Mesodermal cell (in vitro differentiated cells): ENCODE results near the gene MS4A15.

Experiments used
- H3K27ac ChIP-seq: 2 replicates; pipeline ENCODE4 v1.7.0; 2013; ENCODE audit warnings: mild to moderate bottlenecking, low read depth, low read length, moderate library complexity; ENCODE audit not compliant: severe bottlenecking
- H3K36me3 ChIP-seq: 2 replicates; pipeline ENCODE4 v1.7.1; 2013; ENCODE audit warnings: mild to moderate bottlenecking, low read length, moderate library complexity; ENCODE audit not compliant: control insufficient read depth, insufficient read depth
- H3K4me1 ChIP-seq: one replicate; pipeline ENCODE4 v1.7.1; 2013; ENCODE audit warnings: mild to moderate bottlenecking, low read length; ENCODE audit not compliant: insufficient read depth, control insufficient read depth, poor library complexity, severe bottlenecking
- H3K4me3 ChIP-seq: 2 replicates; pipeline ENCODE4 v1.7.0; 2013; ENCODE audit warnings: low read length, control low read depth, mild to moderate bottlenecking; ENCODE audit not compliant: insufficient read depth, poor library complexity, severe bottlenecking; ENCODE audit errors: extremely low read depth
- H3K9me3 ChIP-seq: 2 replicates; pipeline ENCODE4 v1.7.1; 2013; ENCODE audit warnings: mild to moderate bottlenecking, low read length, moderate library complexity; ENCODE audit not compliant: control insufficient read depth
- WGBS, 2 experiments: methylation state at CpG; one replicate each; pipeline ENCODE4 v1.1.5; 2013; ENCODE audit warnings: missing lambda C conversion rate in 2 of 2; ENCODE audit not compliant: insufficient coverage in 2 of 2; 5-methylcytosine and 5-hydroxymethylcytosine counted together

The MS4A15 gene

DNA sequence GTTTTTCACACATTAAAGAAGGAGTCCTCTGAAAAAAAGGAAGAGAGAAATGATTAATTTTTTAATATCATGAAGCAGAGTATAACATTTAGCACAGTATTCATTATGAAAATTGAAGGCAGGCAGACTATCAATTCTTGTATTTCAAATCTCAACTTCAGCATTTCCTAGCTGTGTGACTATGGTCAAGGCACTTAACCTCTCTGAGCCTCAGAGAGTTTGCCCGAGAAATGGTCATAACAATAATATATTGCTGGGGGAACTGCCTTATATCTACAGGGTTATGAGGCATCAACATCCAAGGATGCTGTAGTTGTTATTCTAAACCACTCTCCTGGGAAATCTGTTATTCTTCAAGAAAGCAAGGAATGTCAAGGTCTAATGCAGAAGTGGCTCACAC, 31.1 kb upstream of the MS4A15 start:
- H3K4me1 ChIP-seq: no peaks in the 10 kb centered on the region
- no peak overlapping the region for H3K4me3 ChIP-seq
- no peaks in the 10 kb centered on the region for H3K36me3 ChIP-seq
- no CpG with 5 or more reads among the region's 1 CpG for WGBS, 2 experiments
- H3K9me3 ChIP-seq: no peaks in the 10 kb centered on the region
- no peak overlapping the region for H3K27ac ChIP-seq

DNA sequence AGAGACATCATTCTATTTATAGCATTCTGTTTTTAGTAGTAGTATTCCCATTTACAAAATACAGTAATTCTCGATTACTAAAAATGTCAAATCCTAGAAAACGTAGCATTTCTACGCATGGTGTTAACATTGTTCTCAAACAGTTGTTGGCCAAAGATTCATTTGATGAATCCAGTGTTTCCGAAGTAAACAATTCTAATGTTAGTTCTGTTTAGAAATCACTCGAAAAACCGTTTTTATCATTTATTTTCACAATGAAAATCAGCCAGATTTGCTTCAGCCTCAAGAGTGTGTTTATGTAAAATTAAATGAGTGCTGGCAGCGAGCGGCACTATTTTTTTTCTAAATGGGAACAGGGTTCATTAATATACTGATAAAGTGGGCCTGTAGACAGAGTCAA, 25.1 kb upstream of the MS4A15 start:
- 80 to 96% methylated on average over 2 to 5 of the region's 8 CpGs for WGBS, 2 experiments

DNA sequence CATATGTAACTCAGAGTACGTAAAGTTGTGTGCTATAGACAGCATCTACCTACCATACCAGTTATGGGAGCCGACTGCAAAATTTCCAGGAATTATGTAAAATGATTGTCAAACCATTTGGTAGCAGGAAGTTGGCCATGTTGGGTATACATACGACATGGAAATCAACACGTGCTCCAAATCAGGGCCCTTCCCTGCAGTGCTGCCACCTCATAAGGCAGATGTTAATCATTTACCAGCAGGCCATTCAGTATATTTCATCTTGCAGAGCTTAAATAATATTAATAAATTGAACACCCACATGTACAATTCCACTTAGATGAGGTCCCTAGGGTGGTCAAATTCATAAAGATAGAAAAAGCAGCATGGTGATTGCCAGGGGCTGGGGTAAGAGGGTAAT, 22.4 kb upstream of the MS4A15 start:
- Histone ChIP-seq H3K36me3 (no peaks in the 10 kb centered on the region), H3K4me3 (no peak overlapping the region), H3K4me1 (no peaks in the 10 kb centered on the region), H3K27ac (no peak overlapping the region), H3K9me3 (no peaks in the 10 kb centered on the region)
- 70 to 94% methylated on average over 2 of the region's 4 CpGs for WGBS, 2 experiments

More for the DNA sequence above, 25.1 kb upstream of the MS4A15 start:
- Histone ChIP-seq H3K4me1 (no peaks in the 10 kb centered on the region), H3K36me3 (no peaks in the 10 kb centered on the region), H3K9me3 (no peaks in the 10 kb centered on the region), H3K27ac (no peak overlapping the region), H3K4me3 (no peak overlapping the region)

- no peak overlapping the region for H3K27ac ChIP-seq
- no peak overlapping the region for H3K4me3 ChIP-seq
- no peaks in the 10 kb centered on the region for H3K36me3 ChIP-seq
- H3K9me3 ChIP-seq: no peaks in the 10 kb centered on the region
- 63 to 78% methylated on average over 3 to 6 of the region's 7 CpGs for WGBS, 2 experiments
- no peaks in the 10 kb centered on the region for H3K4me1 ChIP-seq
Observed at GRCh38 chr11:60739114-60739513, 17.6 kb upstream of the MS4A15 start.

DNA sequence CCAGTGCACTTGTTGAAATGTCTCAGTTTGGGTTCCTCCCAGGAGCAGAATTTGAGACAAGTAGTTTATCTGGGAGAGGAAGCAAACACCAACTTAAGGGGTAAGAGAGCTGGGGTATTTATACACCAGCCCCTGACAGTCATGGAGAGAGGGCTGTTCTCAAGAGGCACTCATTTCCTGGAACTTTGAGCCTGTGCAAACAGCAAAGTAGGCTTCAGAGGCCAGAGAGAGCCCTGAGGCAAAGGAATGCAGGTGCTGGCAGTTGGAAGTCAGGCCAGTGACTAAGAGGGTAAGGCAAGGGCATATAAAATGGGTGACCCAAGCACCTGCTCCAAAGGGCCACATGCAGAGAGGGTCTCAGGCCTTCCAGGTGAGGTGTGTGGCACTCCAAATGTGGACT, 16.1 kb upstream of the MS4A15 start:
- no peak overlapping the region for H3K4me3 ChIP-seq
- no peaks in the 10 kb centered on the region for H3K36me3 ChIP-seq
- no peaks in the 10 kb centered on the region for H3K9me3 ChIP-seq
- H3K4me1 ChIP-seq: no peaks in the 10 kb centered on the region
- no peak overlapping the region for H3K27ac ChIP-seq

GRCh38 chr11:60741421-60741820, 15.2 kb upstream of the MS4A15 start:
- Histone ChIP-seq H3K9me3 (no peaks in the 10 kb centered on the region), H3K4me3 (no peak overlapping the region), H3K27ac (no peak overlapping the region), H3K4me1 (no peaks in the 10 kb centered on the region), H3K36me3 (no peaks in the 10 kb centered on the region)
- WGBS, 2 experiments: 80 to 86% methylated on average over 1 of the region's 3 CpGs

GRCh38 chr11:60743058-60743457, 13.6 kb upstream of the MS4A15 start:
- H3K27ac ChIP-seq: no peak overlapping the region
- no peaks in the 10 kb centered on the region for H3K36me3 ChIP-seq
- no peak overlapping the region for H3K4me3 ChIP-seq
- H3K9me3 ChIP-seq: no peaks in the 10 kb centered on the region
- 100% methylated on average over 1 of the region's 1 CpG; no CpG with 5 or more reads in 1 of the 2 experiments for WGBS, 2 experiments
- no peaks in the 10 kb centered on the region for H3K4me1 ChIP-seq

- H3K4me3 ChIP-seq: no peak overlapping the region
- H3K4me1 ChIP-seq: no peaks in the 10 kb centered on the region
- no peaks in the 10 kb centered on the region for H3K9me3 ChIP-seq
- no peaks in the 10 kb centered on the region for H3K36me3 ChIP-seq
- WGBS, 2 experiments: 60 to 83% methylated on average over 2 to 4 of the region's 5 CpGs
- no peak overlapping the region for H3K27ac ChIP-seq
Observed at GRCh38 chr11:60744114-60744513, 12.6 kb upstream of the MS4A15 start.

GRCh38 chr11:60747359-60747873, 9.3 kb upstream of the MS4A15 start:
- no peak overlapping the region for H3K4me3 ChIP-seq
- no peaks in the 10 kb centered on the region for H3K36me3 ChIP-seq
- H3K27ac ChIP-seq: no peak overlapping the region
- H3K4me1 ChIP-seq: no peaks in the 10 kb centered on the region
- WGBS, 2 experiments: 88 to 93% methylated on average over 14 of the region's 14 CpGs
- no peaks in the 10 kb centered on the region for H3K9me3 ChIP-seq

- WGBS, 2 experiments: 85 to 93% methylated on average over 13 to 14 of the region's 17 CpGs
- Histone ChIP-seq H3K4me3 (no peak overlapping the region), H3K27ac (no peak overlapping the region), H3K4me1 (no peaks in the 10 kb centered on the region), H3K36me3 (no peaks in the 10 kb centered on the region), H3K9me3 (no peaks in the 10 kb centered on the region)
Observed at GRCh38 chr11:60748225-60748624, 8.4 kb upstream of the MS4A15 start.

DNA sequence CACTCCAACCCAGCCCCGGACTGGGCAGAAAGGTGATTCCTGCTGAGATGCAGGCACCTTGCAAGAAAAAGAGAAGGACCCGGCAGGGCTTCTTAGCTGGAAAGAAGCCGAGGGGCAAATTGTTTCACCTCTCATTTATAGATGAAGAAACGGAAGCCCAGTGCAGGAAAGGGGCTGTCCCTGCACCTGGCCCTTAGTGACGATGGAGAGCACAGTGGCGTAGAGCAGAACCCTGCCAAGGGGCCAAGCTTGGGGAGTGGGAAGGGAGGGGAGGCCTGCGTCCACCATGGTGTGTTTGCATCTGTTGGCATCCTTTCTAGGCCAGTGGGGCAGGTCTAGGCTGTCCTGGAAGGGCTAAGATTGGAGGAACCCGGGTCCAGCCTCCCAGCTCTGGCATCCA, 7.8 kb upstream of the MS4A15 start:
- Histone ChIP-seq H3K4me3 (no peak overlapping the region), H3K4me1 (no peaks in the 10 kb centered on the region), H3K9me3 (no peaks in the 10 kb centered on the region), H3K36me3 (no peaks in the 10 kb centered on the region), H3K27ac (no peak overlapping the region)
- 78 to 79% methylated on average over 5 to 7 of the region's 8 CpGs for WGBS, 2 experiments
